ENCODE measurements around the gene RASA1. TPM values are rescaled to one million over a fixed set of nuclear protein-coding genes. Genes with fewer than 3 reads are reported as not detected.

RASA1 gene
- total and polyA plus RNA-seq, 9 of the 15 experiments (the other 6 are each of a cell fraction or from before 2014, with no cell fraction given): 3.2 to 17.3 (median 9.2) TPM

- no peak for TF ChIP-seq CTCFL (IDR thresholded peaks at IDR 0.05; ENCODE audit: borderline replicate concordance, insufficient read depth, low read depth, low read length, poor library complexity, severe bottlenecking)
- TF ChIP-seq ZNF384 (IDR thresholded peaks at IDR 0.05; ENCODE audit: low read depth, low read length): no peak
- TF ChIP-seq CREB3L1 (IDR thresholded peaks at IDR 0.05; ENCODE audit: borderline replicate concordance, low read depth): no peak
- TF ChIP-seq MBD2 (IDR thresholded peaks at IDR 0.05; ENCODE audit: borderline replicate concordance, low read depth): no peak
- peak in 1 of 2 experiments; percentile 65; a peak in 1 of 4 replicates for TF ChIP-seq MLLT1 (IDR thresholded peaks at IDR 0.05)
- TF ChIP-seq ARHGAP35 (IDR thresholded peaks at IDR 0.05; ENCODE audit: partially characterized antibody): no peak
- TF ChIP-seq UBTF (IDR thresholded peaks at IDR 0.05; ENCODE audit: borderline replicate concordance in 1 of 2, low read depth in 2 of 2, low read length in 2 of 2): peak; percentile 69 to 87; a peak in 1 of 4 replicates
- no peak for TF ChIP-seq ZBED1 (IDR thresholded peaks at IDR 0.05)
- TF ChIP-seq VEZF1 (CRISPR knock-in tag; IDR thresholded peaks at IDR 0.05): peak; percentile 34; the same call in 1 of the 2 replicates
- TF ChIP-seq KDM1A (IDR thresholded peaks at IDR 0.05): peak in 1 of 2 experiments; percentile 34; a peak in 1 of 4 replicates
- peak; percentile 86 for TF ChIP-seq MTA3 (IDR thresholded peaks at IDR 0.05; ENCODE audit: borderline replicate concordance)
- TF ChIP-seq HMGN3 (IDR thresholded peaks at IDR 0.05; ENCODE audit: borderline replicate concordance, extremely low read depth, insufficient read length, low read depth, low read length): peak; percentile 17
- TF ChIP-seq TAF7 (tag; IDR thresholded peaks at IDR 0.05): 0 out of 2 replicates have a peak, but pooled peaks have one; percentile 8
- TF ChIP-seq NR3C1 (CRISPR knock-in tag; IDR thresholded peaks at IDR 0.05): no peak
- TF ChIP-seq PHF8 (IDR thresholded peaks at IDR 0.05; ENCODE audit: borderline replicate concordance, low read length): peak; percentile 15; the same call in 1 of the 2 replicates
- TF ChIP-seq CAMTA2 (CRISPR knock-in tag; conservative IDR thresholded peaks at IDR 0.05): no peak
- TF ChIP-seq CEBPG (CRISPR knock-in tag; IDR thresholded peaks at IDR 0.05): no peak
- TF ChIP-seq CEBPG (tag; conservative IDR thresholded peaks at IDR 0.05 in 1 of 2, IDR thresholded peaks at IDR 0.05 in 1 of 2): no peak
Observed at GRCh38 chr5:87268126-87268969, 665 bp downstream of the RASA1 start (continued).

Measured in K562 (cell line).